H1 (cell line): ENCODE results near the gene FPGS. TPM values are rescaled to one million over a fixed set of nuclear protein-coding genes. Genes with fewer than 3 reads are reported as not detected.

Source experiments
- CTCF ChIA-PET: fragments of 300-600 bp; sonication (Branson Sonifier 250); formaldehyde crosslinking; loops from one replicate; lab custom pipeline; 2021; ENCODE audit not compliant: partially characterized antibody; lab: Charles Lee
- POLR2A ChIA-PET: fragments of 300-600 bp; sonication (Branson Sonifier 250); formaldehyde crosslinking; loops from one replicate; lab custom pipeline; 2021; ENCODE audit warnings: inconsistent platforms; ENCODE audit not compliant: partially characterized antibody; lab: Charles Lee
- DNase-seq, 2 experiments: peaks; one replicate each; pipeline versions ENCODE4 v3.0.0 to v3.0.0-alpha.2; 2010 to 2022; ENCODE audit warnings: low spot score in 2 of 2, low read depth in 1 of 2, mixed read lengths in 1 of 2
- FAIRE-seq: peaks from 2 replicates; lab custom pipeline; 2011; peaks lifted over from hg19 to GRCh38; lab: Jason Lieb, UNC
- H2AFZ ChIP-seq: 2 replicates; pipeline ENCODE4 v1.8.1; 2012; ENCODE audit warnings: low read length, inconsistent platforms
- H2AK5ac ChIP-seq: 2 replicates; pipeline ENCODE4 v1.6.1; 2013; ENCODE audit warnings: low read depth, low read length
- H2BK120ac ChIP-seq: replicated peaks from 2 replicates; pipeline ENCODE3; 2013; ENCODE audit warnings: low read depth, low read length, inconsistent platforms
- H2BK12ac ChIP-seq: 2 replicates; pipeline ENCODE4 v1.6.1; 2013; ENCODE audit warnings: low read depth, low read length
- H2BK15ac ChIP-seq: 2 replicates; pipeline ENCODE4 v1.6.1; 2013; ENCODE audit warnings: low read length
- H2BK20ac ChIP-seq: 2 replicates; pipeline ENCODE4 v1.6.1; 2013; ENCODE audit warnings: low read length
- H2BK5ac ChIP-seq: 2 replicates; pipeline ENCODE4 v1.6.1; 2013; ENCODE audit warnings: low read depth, low read length
- H3K14ac ChIP-seq: 2 replicates; pipeline ENCODE4 v1.6.1; 2013; ENCODE audit warnings: inconsistent platforms; ENCODE audit not compliant: insufficient read length
- H3K18ac ChIP-seq: 2 replicates; pipeline ENCODE4 v1.6.1; 2013; ENCODE audit warnings: low read length; ENCODE audit errors: extremely low read depth
- H3K23ac ChIP-seq: 2 replicates; pipeline ENCODE4 v1.6.1; 2013; ENCODE audit warnings: inconsistent platforms; ENCODE audit not compliant: insufficient read length
- H3K23me2 ChIP-seq: 2 replicates; pipeline ENCODE4 v1.6.1; 2013; ENCODE audit warnings: low read depth, low read length
- H3K27ac ChIP-seq: 2 replicates; pipeline ENCODE4 v1.6.1; 2011; ENCODE audit warnings: low read depth, low read length, inconsistent platforms
- H3K27me3 ChIP-seq, 4 experiments: replicated peaks in 1 of 4; 1 replicate in 1 of 4; 2 replicates in 3 of 4; pipeline versions ENCODE4 v1.6.1 to v1.8.1; 2011 to 2013; ENCODE audit warnings: low read length in 3 of 4, mild to moderate bottlenecking in 3 of 4, inconsistent platforms in 2 of 4, mixed read lengths in 2 of 4, moderate library complexity in 1 of 4; ENCODE audit not compliant: control insufficient read depth in 3 of 4, insufficient read depth in 3 of 4; ENCODE audit errors: extremely low read depth in 1 of 4
- H3K36me3 ChIP-seq, 4 experiments: 2 replicates each; pipeline versions ENCODE4 v1.6.1 to v1.8.1; 2011 to 2013; ENCODE audit warnings: mild to moderate bottlenecking in 4 of 4, low read length in 3 of 4, moderate library complexity in 2 of 4, control low read depth in 1 of 4, inconsistent platforms in 1 of 4; ENCODE audit not compliant: insufficient read depth in 4 of 4, control insufficient read depth in 2 of 4
- H3K4ac ChIP-seq: replicated peaks from 2 replicates; pipeline ENCODE3; 2013; ENCODE audit warnings: low read length, low read depth, mixed read lengths, inconsistent platforms; ENCODE audit not compliant: insufficient read length
- H3K4me1 ChIP-seq, 4 experiments: replicated peaks in 1 of 4; 1 replicate in 1 of 4; 2 replicates in 3 of 4; pipeline versions ENCODE4 v1.6.1 to v1.8.1; 2011 to 2013; ENCODE audit warnings: low read length in 3 of 4, inconsistent platforms in 2 of 4, mixed read lengths in 1 of 4; ENCODE audit not compliant: insufficient read depth in 4 of 4, control insufficient read depth in 3 of 4
- H3K4me2 ChIP-seq, 2 experiments: 2 replicates each; pipeline versions ENCODE4 v1.6.1 to v1.8.1; 2011 to 2013; ENCODE audit warnings: low read depth in 2 of 2, low read length in 2 of 2, control low read depth in 1 of 2, inconsistent platforms in 1 of 2, mild to moderate bottlenecking in 1 of 2; ENCODE audit not compliant: insufficient read depth in 1 of 2
- H3K4me3 ChIP-seq, 4 experiments: fragments of 200-600, 300-600 bp in 1 of 4; sonication (generic), shearing (Covaris generic), sonication (Bioruptor Twin) in 1 of 4; 2 replicates each; pipeline versions ENCODE4 v1.5.1 to v1.8.1; 2011 to 2016; ENCODE audit warnings: low read length in 4 of 4, low read depth in 3 of 4, control low read depth in 2 of 4, inconsistent platforms in 2 of 4, mild to moderate bottlenecking in 2 of 4, mixed read lengths in 1 of 4, moderate library complexity in 1 of 4; ENCODE audit not compliant: insufficient read depth in 2 of 4; ENCODE audit errors: extremely low read depth in 1 of 4
- H3K56ac ChIP-seq: replicated peaks from 2 replicates; pipeline ENCODE3; 2013; ENCODE audit warnings: low read depth, mild to moderate bottlenecking, mixed read lengths, low read length, inconsistent platforms; ENCODE audit not compliant: insufficient read length
- H3K79me1 ChIP-seq: 2 replicates; pipeline ENCODE4 v1.6.1; 2013; ENCODE audit warnings: low read depth, low read length, control low read depth
- H3K79me2 ChIP-seq, 2 experiments: 2 replicates each; pipeline versions ENCODE4 v1.6.1 to v1.8.1; 2012 to 2013; ENCODE audit warnings: low read length in 2 of 2, mild to moderate bottlenecking in 2 of 2, inconsistent platforms in 1 of 2; ENCODE audit not compliant: insufficient read depth in 2 of 2, control insufficient read depth in 1 of 2
- H3K9ac ChIP-seq, 4 experiments: replicated peaks in 1 of 4; 1 replicate in 1 of 4; 2 replicates in 3 of 4; pipeline versions ENCODE4 v1.6.1 to v1.8.1; 2011 to 2013; ENCODE audit warnings: low read depth in 3 of 4, low read length in 3 of 4, control low read depth in 2 of 4, mild to moderate bottlenecking in 2 of 4, moderate library complexity in 2 of 4, inconsistent platforms in 1 of 4; ENCODE audit errors: extremely low read depth in 1 of 4
- H3K9me3 ChIP-seq, 2 experiments: 2 replicates each; pipeline versions ENCODE4 v1.6.1 to v1.8.1; 2012 to 2013; ENCODE audit warnings: mild to moderate bottlenecking in 2 of 2, moderate library complexity in 2 of 2, control low read depth in 1 of 2, inconsistent platforms in 1 of 2, low read depth in 1 of 2, low read length in 1 of 2, mixed read lengths in 1 of 2; ENCODE audit not compliant: insufficient read depth in 2 of 2
- H4K20me1 ChIP-seq, 2 experiments: replicated peaks in 1 of 2; 2 replicates each; pipeline versions ENCODE3 to v1.8.1; 2011 to 2013; ENCODE audit warnings: inconsistent platforms in 2 of 2, low read length in 2 of 2, mild to moderate bottlenecking in 1 of 2; ENCODE audit not compliant: insufficient read depth in 2 of 2, control insufficient read depth in 1 of 2
- H4K5ac ChIP-seq: 2 replicates; pipeline ENCODE4 v1.6.1; 2013; ENCODE audit warnings: low read length, low read depth, mixed read lengths, inconsistent platforms; ENCODE audit not compliant: insufficient read length
- H4K8ac ChIP-seq: 2 replicates; pipeline ENCODE4 v1.8.0; 2013; ENCODE audit warnings: mild to moderate bottlenecking, moderate library complexity, low read length, inconsistent platforms; ENCODE audit not compliant: insufficient read depth; ENCODE audit errors: extremely low read depth
- H4K91ac ChIP-seq: replicated peaks from 2 replicates; pipeline ENCODE3; 2013; ENCODE audit warnings: low read length, mixed read lengths, inconsistent platforms; ENCODE audit not compliant: insufficient read length
- BACH1 ChIP-seq: IDR thresholded peaks from 2 replicates; pipeline ENCODE4 v1.6.1; 2012; ENCODE audit warnings: low read length, improper control_type of control experiment
- EGR1 ChIP-seq: IDR thresholded peaks from 2 replicates; pipeline ENCODE4 v1.6.1; 2011; ENCODE audit warnings: low read depth, low read length, borderline replicate concordance
- NANOG ChIP-seq: IDR thresholded peaks from 2 replicates; pipeline ENCODE4 v1.6.1; 2011; ENCODE audit warnings: low read length, low read depth, mild to moderate bottlenecking, inconsistent platforms; ENCODE audit not compliant: insufficient read depth, poor library complexity, severe bottlenecking
- SIX5 ChIP-seq: IDR thresholded peaks from 2 replicates; pipeline ENCODE4 v1.6.1; 2011; ENCODE audit warnings: mild to moderate bottlenecking, low read depth, low read length
- SP4 ChIP-seq: IDR thresholded peaks from 2 replicates; pipeline ENCODE4 v1.6.1; 2012; ENCODE audit warnings: low read length, inconsistent platforms
- WGBS, 2 experiments: shearing (Covaris generic) in 1 of 2; methylation state at CpG; one replicate each; pipeline versions ENCODE4 v1.1.6 to v1.1.7; 2013 to 2015; ENCODE audit warnings: low lambda C conversion rate in 2 of 2, mixed read lengths in 2 of 2, inconsistent platforms in 1 of 2, low coverage in 1 of 2, missing lambda C conversion rate in 1 of 2; ENCODE audit not compliant: insufficient replicate concordance in 2 of 2, insufficient coverage in 1 of 2, insufficient read length in 1 of 2; ENCODE audit errors: extremely low coverage in 1 of 2, missing lambda C conversion rate in 1 of 2; 5-methylcytosine and 5-hydroxymethylcytosine counted together
- polyA plus RNA-seq, 7 experiments: library from polyadenylated mRNA; depleted of rRNA in 3 of 7; stranded (reverse) in 5 of 7; unstranded in 2 of 7; fragments of >200 nt in 5 of 7; fragments of 200-250 nt in 2 of 7; gene quantifications; 1 replicate in 5 of 7; 2 replicates in 1 of 7; 4 replicates in 1 of 7; pipeline versions ENCODE4 v1.2.1 to v1.2.3, GENCODE V29; 2011 to 2013; ENCODE audit warnings: missing spikeins in 2 of 7, mixed read lengths in 2 of 7
- total RNA-seq: library from RNA; stranded (reverse); fragmentation: NEBNext Ultra II Directional; extraction: Animal tissue kit (Norgen Biotek cat#: 25700); gene quantifications from 2 replicates; pipeline ENCODE4 v1.2.1, GENCODE V29; 2021

FPGS gene
- total and polyA plus RNA-seq, 2 of the 8 experiments (the other 6 are each of a cell fraction or from before 2014, with no cell fraction given), result 62.4 to 83.0 TPM

- WGBS, 2 experiments, result 88% methylated on average over 27 of the region's 29 CpGs; no CpG with 5 or more reads in 1 of the 2 experiments
- H3K9ac ChIP-seq, result no peak overlapping the region; a peak in 1 of 7 replicates
- no peak overlapping the region for H2AFZ ChIP-seq
- no peak overlapping the region for H3K27ac ChIP-seq
- H3K36me3 ChIP-seq, result no peaks in the 10 kb centered on the region
- POLR2A ChIA-PET, result interaction anchor here (0.6 to 3.5 kb wide), 5 partner anchors 8 to 262 kb away, joined by 3 to 15 read pairs (median 4); partner anchors contain the start of gene ENG
- H4K91ac ChIP-seq, result no peak overlapping the region
- no peak overlapping the region for H2BK20ac ChIP-seq
- H3K4ac ChIP-seq, result no peak overlapping the region
- no peaks in the 10 kb centered on the region for H3K79me2 ChIP-seq
- H4K5ac ChIP-seq, result no peak overlapping the region
- no peaks in the 10 kb centered on the region for H3K9me3 ChIP-seq
- no peak overlapping the region for H2BK15ac ChIP-seq
- H4K8ac ChIP-seq, result no peak overlapping the region
- no peak overlapping the region for H2BK12ac ChIP-seq
- no peak overlapping the region for H3K4me2 ChIP-seq
- H3K27me3 ChIP-seq, result no peaks in the 10 kb centered on the region; a peak in 1 of 7 replicates
- H3K23me2 ChIP-seq, result peaks cover 4% of the 10 kb centered on the region; the same call in 1 of the 2 replicates
- peaks cover 0 to 4% of the 10 kb centered on the region in 2 experiments for H4K20me1 ChIP-seq
- FAIRE-seq (no peak), DNase-seq (no peak)
- no peak overlapping the region for H2AK5ac ChIP-seq
- H3K4me3 ChIP-seq, result no peak overlapping the region
- no peak overlapping the region for H2BK120ac ChIP-seq
- H3K4me1 ChIP-seq, result no peaks in the 10 kb centered on the region; a peak in 1 of 7 replicates
- H2BK5ac ChIP-seq, result no peak overlapping the region
- H3K56ac ChIP-seq, result no peak overlapping the region
- no peak for TF ChIP-seq SP4
- no peak for TF ChIP-seq NANOG
- no peak for TF ChIP-seq SIX5
- TF ChIP-seq EGR1, result no peak
- no peak for TF ChIP-seq BACH1
- TF ChIP-seq, all 59 proteins: peak for 0
- no peaks in the 10 kb centered on the region; the same call in 1 of the 2 replicates for H3K79me1 ChIP-seq
- H3K23ac ChIP-seq, result no peak overlapping the region
- no peak overlapping the region; the same call in 1 of the 2 replicates for H3K18ac ChIP-seq
- CTCF ChIA-PET, result interaction anchor here (0.6 to 4.5 kb wide), 8 partner anchors 9 to 59 kb away, joined by 3 to 43 read pairs (median 6); partner anchors contain the start of gene ENG
- H3K14ac ChIP-seq, result no peak overlapping the region
These were observed 59.7 kb downstream of the FPGS start for GRCh38 chr9:127862075-127863011.
